ENCODE results near the gene SASH1. TPM values are rescaled to one million over a fixed set of nuclear protein-coding genes. Genes with fewer than 3 reads are reported as not detected.

SASH1 gene
- total RNA-seq, 2 donors from 2014 or later: 14.9 to 16.4 TPM

- H3K27me3 ChIP-seq: no peaks in the 10 kb centered on the region
- no peaks in the 10 kb centered on the region for H3K36me3 ChIP-seq
- TF ChIP-seq CTCF (IDR thresholded peaks at IDR 0.05): no peak
- H3K4me3 ChIP-seq: no peak overlapping the region
- DNase-seq: no peak
- H3K4me1 ChIP-seq: no peaks in the 10 kb centered on the region
- no peaks in the 10 kb centered on the region for H3K9me3 ChIP-seq
- no peak overlapping the region for H3K27ac ChIP-seq
- intact Hi-C loops (cut with DNase I): no loop called here
- H3K9ac ChIP-seq (ENCODE audit: low read depth in 2 of 2, low read length in 2 of 2): no peak overlapping the region
These were observed 80.5 kb downstream of the SASH1 start for GRCh38 chr6:148423133-148423532.

- Histone ChIP-seq H3K9ac (ENCODE audit: low read depth in 2 of 2, low read length in 2 of 2) (no peak overlapping the region), H3K36me3 (no peaks in the 10 kb centered on the region), H3K4me3 (no peak overlapping the region), H3K27ac (no peak overlapping the region), H3K9me3 (no peaks in the 10 kb centered on the region), H3K27me3 (no peaks in the 10 kb centered on the region), H3K4me1 (no peaks in the 10 kb centered on the region)
- intact Hi-C loops (cut with DNase I): no loop called here
- TF ChIP-seq CTCF (IDR thresholded peaks at IDR 0.05): no peak
- no peak for DNase-seq
These were observed 81.1 kb downstream of the SASH1 start for GRCh38 chr6:148423601-148424270.

- DNase-seq: no peak
- Histone ChIP-seq H3K9me3 (no peaks in the 10 kb centered on the region), H3K27me3 (no peaks in the 10 kb centered on the region), H3K4me1 (no peaks in the 10 kb centered on the region), H3K27ac (no peak overlapping the region), H3K9ac (ENCODE audit: low read depth in 2 of 2, low read length in 2 of 2) (no peak overlapping the region), H3K36me3 (no peaks in the 10 kb centered on the region), H3K4me3 (no peak overlapping the region)
- intact Hi-C loops (cut with DNase I): no loop called here
- no peak for TF ChIP-seq CTCF (IDR thresholded peaks at IDR 0.05)
These were observed 82.8 kb downstream of the SASH1 start for GRCh38 chr6:148425443-148425842.

GRCh38 chr6:148426317-148426977, 83.8 kb downstream of the SASH1 start:
- Histone ChIP-seq H3K4me1 (no peaks in the 10 kb centered on the region), H3K27ac (no peak overlapping the region), H3K36me3 (no peaks in the 10 kb centered on the region), H3K27me3 (no peaks in the 10 kb centered on the region), H3K4me3 (no peak overlapping the region), H3K9ac (ENCODE audit: low read depth in 2 of 2, low read length in 2 of 2) (no peak overlapping the region), H3K9me3 (no peaks in the 10 kb centered on the region)
- DNase-seq: no peak
- TF ChIP-seq CTCF (IDR thresholded peaks at IDR 0.05): no peak
- intact Hi-C loops (cut with DNase I): no loop called here

- Histone ChIP-seq H3K27me3 (no peaks in the 10 kb centered on the region), H3K4me1 (no peaks in the 10 kb centered on the region), H3K9me3 (no peaks in the 10 kb centered on the region), H3K27ac (no peak overlapping the region), H3K9ac (ENCODE audit: low read depth in 2 of 2, low read length in 2 of 2) (no peak overlapping the region), H3K4me3 (no peak overlapping the region), H3K36me3 (no peaks in the 10 kb centered on the region)
- TF ChIP-seq CTCF (IDR thresholded peaks at IDR 0.05): no peak
- DNase-seq: no peak
- intact Hi-C loops (cut with DNase I): no loop called here
These were observed 84.7 kb downstream of the SASH1 start for GRCh38 chr6:148427333-148427732.
